HG03565 (cell line): ENCODE data around the gene SRP19.
"Not testable (repeated sequence)": the region's sequence is repeated elsewhere in the genome, so short reads cannot be mapped to it uniquely, and the experiment has no call there.

Source experiments
- ATAC-seq: cut with Tn5 transposase; IDR thresholded peaks from one replicate; pipeline ENCODE4 v1.9.1; 2021; ENCODE audit warnings: mild to moderate bottlenecking, moderate library complexity; ENCODE audit not compliant: unreplicated experiment

The SRP19 gene

DNA sequence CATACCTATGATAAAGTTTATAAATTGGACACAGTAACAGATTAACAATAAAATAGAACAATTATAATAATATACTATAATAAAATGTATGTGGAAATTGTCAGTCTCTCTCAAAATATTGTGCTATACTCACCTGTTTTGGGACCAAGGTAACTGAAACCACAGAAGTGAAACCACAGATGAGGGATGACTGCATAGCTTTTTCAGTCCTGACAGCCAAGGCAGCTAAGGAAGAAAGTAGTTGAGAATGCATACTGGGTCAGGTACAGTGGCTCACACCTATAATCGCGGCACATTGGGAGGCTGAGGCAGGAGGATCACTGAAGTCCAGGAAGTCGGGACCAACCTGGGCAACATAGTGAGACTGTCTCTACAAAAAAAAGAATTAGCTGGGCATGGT, 8.9 kb downstream of the SRP19 start:
- no peak for ATAC-seq

DNA sequence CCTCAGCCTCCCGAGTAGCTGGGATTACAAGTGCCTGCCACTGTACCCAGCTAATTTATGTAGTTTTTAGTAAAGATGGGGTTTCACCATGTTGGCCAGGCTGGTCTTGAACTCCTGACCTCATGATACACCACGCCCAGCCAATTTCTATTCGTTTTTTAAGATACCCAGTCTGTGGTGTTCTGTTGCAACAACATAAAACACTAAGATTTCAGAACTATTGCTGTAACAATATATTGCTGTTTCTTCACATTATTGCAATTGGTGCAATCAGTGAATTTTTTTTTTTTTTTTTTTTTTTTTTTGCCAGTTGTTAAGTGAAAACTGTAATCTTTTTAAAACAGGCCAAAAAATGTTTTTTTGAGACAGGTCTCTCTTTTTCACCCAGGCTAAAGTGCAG, 9.9 kb downstream of the SRP19 start:
- no peak for ATAC-seq

DNA sequence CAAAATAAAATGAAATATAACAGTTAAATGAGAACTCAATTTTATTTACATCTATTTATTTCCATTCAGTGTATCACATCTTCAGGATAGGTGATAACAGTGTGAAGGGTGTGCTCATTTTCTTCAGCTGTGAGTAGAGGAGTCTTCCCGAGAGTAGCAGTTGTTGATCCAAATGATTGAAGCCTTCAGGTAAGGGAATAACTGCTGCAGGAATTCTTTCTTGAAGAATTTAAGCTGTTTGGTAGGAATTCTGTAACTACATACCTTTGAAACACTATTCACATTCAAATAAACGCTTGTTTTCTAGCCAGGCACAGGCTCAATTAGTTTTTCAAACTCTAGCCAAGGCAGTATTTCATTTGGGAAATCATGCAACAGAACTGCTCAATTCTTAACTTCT, 15.3 kb downstream of the SRP19 start:
- ATAC-seq: no peak

DNA sequence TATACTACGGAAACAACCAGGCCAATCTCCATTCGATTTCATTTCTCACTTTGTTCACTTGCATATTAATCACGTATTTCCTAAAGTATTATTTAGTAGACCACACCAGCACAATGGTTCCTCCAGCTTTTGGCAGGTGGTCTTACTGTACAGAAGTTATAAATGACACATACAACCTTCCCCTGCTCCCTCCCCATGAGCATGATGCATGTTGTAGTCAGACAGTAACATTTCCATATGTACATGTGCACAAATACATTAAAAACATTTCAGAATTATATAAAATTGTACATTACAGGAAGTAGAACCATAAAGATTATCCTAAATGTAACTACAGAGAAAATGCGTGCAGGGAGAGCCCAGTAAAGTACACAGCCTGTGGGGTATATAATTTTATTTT, 17.0 kb downstream of the SRP19 start:
- no peak for ATAC-seq

DNA sequence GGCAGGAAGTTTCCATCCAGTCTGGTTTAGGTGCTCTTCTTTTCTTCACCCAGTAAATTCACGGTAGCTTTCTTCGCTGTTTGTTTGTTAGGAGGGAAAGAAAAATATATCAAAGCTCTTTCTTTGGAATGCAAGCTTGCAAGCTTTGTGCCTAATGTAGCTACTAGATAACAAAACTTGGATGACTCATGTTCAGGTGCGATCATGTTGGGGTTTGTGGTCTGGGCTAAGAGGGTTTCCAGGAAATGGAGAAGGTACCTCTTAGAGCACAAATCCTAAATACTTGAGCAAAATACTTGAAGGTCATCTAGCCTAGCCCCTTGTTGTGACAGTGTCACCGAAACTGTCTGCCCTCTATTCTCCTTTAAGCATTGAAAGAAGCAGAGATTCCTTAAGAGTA, 17.7 kb downstream of the SRP19 start:
- no peak for ATAC-seq

DNA sequence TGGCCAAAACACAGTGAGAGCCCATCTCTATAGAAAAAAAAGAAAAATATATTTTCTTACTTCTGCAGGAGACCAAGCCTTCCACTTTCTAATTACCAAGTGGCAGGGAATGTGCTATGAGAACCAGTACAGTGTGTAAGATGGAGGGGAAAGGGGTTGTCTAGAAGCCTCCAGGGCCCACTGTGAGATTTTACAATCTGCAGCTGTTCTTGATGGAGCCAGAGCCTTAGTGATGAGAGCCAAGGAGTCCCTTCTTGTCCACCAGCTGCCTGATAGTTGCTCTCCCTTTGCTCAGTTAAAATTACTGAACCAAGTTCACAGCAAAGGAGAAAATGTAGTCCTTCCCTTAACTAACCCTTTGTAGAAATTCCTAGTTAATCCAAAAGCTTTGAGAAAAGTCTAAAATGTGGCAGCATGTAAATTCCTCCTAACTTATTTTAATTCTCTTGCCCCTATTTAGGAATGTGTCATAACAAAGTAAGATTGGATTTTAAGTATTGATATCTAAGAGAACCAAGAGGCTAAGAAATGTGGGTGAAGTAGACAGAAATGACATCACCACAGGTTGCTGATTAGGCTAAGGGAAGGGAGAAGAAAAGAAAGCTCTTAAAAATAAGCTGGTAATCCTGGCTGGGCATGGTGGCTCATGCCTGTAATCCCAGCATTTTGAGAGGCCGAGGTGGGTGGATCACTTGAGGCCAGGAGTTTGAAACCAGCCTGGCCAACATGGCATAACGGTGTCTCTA, 19.3 kb downstream of the SRP19 start:
- ATAC-seq: no peak

DNA sequence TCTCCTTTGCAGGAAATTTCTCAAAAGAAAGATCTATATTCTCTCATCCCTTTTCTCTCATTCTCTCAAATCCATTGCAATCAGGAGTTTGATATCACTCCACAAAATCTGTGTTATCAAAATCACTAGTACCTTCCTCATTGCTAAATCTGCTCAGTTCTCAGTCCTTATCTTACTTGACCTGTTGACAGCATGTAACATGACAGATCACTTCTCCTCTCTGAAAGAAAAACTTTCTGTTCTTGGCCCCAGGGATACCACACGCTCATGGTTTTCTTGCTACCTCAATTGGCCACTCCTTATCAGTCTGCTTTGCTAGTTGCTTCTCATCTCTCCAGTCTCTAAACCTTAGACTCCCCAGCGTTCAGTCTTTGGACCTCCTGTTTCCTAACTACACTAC, 22.1 kb downstream of the SRP19 start:
- no peak for ATAC-seq

DNA sequence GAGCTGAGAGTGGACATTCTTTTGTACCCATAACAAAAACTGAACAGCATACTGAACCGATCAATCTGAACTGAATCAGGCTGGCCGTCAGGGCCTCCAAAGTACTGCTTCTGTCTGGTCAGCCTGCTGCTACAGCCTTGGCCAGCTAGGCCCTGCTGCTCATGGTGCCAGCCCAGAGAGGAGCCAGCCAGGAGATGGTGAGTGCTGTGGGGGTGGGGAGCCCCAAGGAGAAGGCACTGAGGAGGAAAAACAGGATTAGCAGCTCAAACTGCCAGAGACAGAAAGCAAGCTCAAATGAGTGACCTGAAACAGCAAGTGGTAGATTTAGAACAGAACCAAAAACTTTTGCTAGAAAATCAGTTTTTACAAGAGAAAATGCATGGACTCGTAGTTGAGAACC, 23.9 kb downstream of the SRP19 start:
- ATAC-seq: no peak

DNA sequence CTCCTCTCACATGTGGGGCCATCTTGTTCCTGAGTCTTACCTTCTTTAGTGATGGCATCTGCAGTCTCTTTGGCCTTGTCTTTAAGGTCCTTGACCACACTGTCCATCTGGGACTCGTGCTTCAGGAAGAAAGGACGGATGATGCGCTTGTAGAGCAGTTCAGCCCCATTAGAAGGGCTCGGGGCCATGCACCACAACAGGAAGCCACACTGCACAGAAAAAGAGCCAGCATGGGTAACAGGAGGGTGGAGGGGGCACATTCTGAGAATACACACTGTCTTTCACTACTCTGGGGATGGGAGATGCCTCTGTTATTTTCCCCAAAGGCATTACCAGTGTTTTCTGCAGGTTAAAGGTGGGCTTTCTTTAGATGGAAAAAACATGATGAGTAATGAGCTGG, 25.9 kb downstream of the SRP19 start:
- ATAC-seq: no peak

DNA sequence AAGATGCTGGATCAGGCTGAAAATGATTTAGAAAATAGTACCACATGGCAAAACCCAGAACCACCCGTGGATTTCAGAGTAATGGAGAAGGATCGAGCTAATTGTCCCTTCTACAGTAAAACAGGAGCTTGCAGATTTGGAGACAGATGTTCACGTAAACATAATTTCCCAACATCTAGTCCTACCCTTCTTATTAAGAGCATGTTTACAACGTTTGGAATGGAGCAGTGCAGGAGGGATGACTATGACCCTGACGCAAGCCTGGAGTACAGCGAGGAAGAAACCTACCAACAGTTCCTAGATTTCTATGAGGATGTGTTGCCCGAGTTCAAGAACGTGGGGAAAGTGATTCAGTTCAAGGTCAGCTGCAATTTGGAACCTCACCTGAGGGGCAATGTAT, 31.0 kb downstream of the SRP19 start:
- ATAC-seq: not testable (repeated sequence)

DNA sequence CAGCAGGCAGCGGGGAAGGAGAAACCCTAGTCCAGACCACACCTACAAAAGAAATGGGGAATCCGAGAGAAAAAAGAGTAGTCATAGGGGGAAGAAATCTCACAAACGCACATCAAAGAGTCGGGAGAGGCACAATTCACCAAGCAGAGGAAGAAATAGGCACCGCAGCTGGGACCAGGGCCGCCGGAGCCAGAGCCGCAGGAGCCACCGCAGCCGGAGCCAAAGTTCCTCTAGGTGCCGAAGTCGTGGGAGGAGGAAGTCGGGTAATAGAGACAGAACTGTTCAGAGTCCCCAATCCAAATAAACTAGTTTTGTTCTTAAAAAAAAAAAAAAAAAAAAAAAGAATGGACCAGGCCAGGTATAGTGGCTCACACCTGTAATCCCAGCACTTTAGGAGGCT, 31.7 kb downstream of the SRP19 start:
- no peak for ATAC-seq

DNA sequence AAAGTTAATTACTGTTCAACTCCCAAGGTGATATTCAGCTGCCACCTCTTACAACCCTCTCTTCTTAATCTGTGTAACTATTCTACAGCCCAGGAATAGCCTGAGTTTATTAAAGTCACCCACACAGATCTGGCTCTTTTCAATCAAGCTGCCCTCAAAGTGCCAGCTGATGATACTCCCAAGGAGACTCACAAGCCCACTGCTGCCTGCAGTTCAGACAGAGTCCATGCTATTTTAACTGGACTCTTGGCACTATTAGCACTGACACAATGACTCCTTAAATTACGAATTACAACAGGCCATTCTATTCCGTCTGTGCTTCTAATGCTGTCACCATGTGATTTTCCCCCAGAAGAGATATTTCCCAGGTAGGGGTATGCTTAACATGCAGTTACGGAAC, 34.6 kb downstream of the SRP19 start:
- no peak for ATAC-seq

DNA sequence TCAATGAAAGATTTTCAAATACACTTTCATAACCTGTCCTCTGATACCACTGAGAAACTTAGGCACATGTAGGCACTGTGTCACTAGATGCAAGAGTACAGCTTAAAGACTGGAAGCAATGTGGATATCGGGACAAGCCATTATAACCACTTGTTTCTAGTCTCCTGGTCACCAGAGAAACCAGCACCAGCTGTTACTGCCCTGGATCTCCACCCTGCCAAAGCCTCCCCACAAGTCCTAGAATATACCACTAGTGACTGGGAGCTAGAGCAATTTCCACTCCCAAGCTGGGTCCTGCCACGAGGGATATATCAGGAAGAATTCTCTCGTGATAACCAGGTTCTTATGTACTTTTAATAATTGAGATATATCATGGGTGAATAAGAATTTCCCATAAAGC, 41.5 kb downstream of the SRP19 start:
- ATAC-seq: no peak

DNA sequence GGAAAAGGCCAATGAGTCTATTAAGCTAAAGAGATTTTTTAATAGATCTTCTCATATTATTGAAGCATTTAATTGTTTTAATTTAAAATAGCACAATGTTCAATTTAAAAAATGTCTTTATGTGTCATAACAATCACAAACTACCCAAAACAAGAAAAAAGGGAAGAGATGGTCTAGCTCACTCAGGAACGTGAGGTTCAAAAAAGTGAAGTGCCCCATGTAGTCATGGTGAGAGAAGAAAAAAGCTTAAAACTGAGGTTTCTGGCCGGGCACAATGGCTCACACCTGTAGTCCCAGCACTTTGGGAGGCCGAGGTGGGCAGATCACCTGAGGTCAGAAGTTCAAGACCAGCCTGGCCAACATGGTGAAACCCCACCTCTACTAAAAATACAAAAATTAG, 43.9 kb downstream of the SRP19 start:
- not testable (repeated sequence) for ATAC-seq

DNA sequence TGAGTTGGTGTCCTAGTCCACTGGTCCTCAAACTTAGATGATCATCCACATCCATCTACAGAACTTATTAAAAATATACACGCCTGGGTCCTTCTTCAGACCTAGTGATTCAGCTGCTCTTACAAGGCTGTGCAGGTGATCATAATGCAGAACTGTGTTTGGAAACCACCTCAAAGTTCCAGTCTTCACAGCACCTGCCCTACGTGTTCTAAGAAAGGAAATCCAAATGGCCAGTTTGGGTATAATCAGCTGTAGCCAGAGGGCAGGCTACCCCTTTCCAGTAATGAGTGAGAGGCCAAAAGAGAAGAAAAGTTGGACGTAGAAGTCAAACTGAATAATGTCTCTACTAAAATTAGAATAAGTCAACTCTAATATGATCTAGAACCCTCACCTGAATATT, 45.5 kb downstream of the SRP19 start:
- ATAC-seq: no peak

DNA sequence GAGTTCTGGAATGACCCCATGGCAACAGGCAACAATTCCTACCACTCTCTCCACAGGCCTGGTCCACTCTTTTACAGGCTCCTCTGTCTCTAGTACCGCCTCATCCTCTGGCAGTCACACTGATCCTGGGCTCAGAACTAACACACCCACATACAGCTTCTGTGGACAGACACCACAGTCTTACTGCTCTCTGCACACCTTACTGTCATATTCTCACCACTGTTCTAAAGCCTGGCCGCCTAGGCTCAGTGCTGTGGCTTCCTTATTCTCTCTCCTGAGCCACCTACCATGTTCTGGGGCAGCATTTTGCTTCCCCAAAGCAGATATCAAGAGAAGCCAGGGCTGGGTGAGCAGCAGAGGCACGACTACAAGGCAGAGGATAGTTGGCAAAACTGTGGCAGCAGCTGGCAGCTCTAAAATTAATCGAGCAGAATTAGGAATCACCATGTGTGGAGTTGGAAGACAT, 46.1 kb downstream of the SRP19 start:
- ATAC-seq: no peak

DNA sequence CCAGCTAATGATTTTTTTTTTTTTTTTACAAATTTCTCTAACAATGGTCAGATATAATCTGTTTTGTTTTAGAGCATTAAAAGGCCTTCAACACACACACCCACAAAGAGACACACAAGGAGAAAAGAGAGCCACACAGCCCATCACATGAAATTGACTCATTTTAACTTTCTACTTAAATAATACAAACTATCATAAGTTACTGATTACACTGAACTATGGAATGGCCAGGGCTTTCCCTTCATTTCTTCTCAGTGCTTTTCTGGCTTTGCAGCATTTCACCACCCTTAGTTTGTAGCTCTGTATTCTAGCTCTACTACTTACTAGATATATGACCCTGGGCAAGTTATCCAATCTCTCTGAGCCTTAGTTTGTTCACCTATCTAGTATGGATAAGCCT, 47.8 kb downstream of the SRP19 start:
- ATAC-seq: no peak

DNA sequence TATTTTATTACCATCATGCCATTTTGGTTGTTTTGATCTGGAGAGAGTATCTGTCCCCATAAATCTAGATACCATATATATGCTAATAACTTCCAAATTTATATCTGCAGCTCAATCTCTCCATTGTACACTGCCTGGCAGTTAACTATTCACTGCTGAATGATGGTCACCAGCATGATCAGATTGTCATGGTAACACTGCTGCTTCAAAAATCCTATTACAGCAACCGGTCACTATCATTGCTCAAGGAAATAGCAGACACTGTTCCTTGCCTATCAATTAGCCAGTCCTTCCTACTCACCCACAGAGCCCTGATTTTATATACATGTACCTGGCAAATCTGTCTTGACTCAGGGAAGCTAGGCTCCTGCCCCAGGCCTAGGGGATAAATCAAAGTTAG, 49.4 kb downstream of the SRP19 start:
- ATAC-seq: no peak

DNA sequence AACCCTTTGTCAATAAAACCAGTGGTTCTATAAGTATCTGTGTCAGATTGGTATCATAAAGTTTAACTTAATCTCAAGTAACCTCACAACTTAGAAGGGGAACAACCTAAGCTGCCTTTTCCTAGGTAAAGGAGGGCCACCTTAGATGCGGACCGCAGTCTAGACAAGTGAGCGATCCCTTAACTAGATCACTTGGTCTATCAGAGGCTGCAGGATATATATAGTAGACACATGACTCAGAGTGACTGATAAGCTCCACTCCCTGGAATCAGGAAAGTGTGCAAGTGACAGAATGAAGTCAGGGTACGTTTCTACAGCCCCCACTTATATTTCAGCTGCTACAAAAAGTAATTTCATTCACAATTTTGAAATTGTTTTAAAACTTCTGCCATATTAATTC, 53.5 kb downstream of the SRP19 start:
- no peak for ATAC-seq

DNA sequence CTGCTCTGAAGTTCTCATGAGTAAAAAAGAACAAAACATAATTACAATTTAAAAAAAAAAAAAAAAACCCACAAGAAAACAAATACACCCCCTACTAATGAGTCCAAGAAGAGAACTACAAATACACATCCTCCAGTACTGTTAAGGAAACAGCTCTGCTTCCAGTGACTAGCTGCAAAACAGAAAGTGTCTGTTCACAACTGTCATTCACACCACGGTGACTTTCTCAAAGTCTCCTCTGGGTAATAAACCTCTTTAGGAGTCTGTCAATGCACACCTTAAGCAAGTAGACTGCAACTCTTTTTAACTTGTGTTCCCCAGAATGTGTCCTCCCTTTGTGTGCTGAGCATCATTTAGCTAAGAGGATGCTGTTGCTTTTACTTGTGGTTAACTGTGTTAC, 54.7 kb downstream of the SRP19 start:
- ATAC-seq: peak; percentile 44

DNA sequence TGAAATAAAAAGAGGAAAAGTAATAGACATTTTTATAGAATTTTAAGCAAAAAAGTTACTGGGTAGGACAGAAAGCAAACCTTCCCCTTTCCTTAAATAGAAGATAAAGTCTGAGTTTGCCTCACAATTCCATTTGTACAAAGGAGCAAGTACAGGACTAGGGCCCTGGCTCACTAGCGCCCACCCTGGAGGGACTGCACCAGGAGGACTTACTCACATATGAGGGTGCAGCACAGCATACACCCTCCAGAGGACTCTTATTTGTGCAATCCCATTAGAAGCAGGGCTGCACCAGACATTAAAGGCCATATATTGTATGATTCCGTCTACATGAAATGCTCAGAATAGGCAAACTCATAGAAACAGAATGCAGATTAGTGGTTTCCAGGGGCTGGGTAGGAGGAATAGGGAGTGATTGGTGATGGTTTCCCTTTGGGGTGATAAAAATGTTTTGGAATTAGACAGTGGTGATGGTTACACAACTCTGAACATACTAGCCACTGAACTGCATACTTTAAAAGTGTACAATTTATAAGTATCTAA, 56.4 kb downstream of the SRP19 start:
- ATAC-seq: no peak

DNA sequence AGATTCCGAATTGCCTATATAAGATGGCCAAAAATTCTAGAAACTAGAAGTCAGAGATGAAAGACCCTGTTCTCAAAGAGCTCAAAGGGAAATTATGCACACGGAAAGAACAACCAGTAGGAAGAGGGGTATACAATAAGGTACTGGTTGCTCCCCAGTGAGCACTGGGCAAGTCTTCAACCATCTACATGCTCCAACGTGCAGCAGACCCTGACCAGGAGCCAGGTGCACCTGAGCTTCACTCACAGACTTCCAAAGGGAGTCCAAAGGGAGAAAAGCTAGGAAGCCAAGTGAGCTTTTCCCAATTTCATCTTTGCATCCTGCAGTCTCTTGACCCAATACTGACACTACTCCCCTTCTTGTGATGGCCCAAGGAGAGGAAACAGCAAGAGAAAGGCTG, 57.0 kb downstream of the SRP19 start:
- no peak for ATAC-seq

DNA sequence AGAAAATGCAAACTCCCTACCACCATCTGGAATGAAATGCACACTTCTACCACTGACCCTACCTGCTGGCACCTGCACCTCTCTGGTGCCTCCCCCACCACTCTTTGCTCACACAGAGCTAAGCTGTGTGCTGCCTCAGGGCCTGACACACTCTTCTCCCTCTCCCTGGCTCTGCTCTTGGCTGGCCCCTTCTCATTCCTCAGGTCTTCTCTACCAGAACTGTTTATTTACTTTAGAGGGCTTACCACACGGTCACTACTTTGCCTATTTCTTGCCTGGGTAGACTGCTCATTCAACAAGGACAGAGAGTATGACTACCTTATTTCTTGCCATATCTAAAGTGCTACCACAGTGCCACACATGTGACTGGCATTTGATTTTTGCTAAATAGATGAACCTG, 57.6 kb downstream of the SRP19 start:
- ATAC-seq: no peak
